ENCODE measurements around the gene GRHL3. TPM values are rescaled to one million over a fixed set of nuclear protein-coding genes. Genes with fewer than 3 reads are reported as not detected.

Gene GRHL3
- total and polyA plus RNA-seq, 10 of the 15 experiments (the other 5 are each of a cell fraction or from before 2014, with no cell fraction given): 0.07 to 0.87 (median 0.34) TPM

- FAIRE-seq (no peak), ATAC-seq (no peak), DNase-seq (ENCODE audit: low read depth, low spot score) (no peak)
- intact Hi-C loops (cut with micrococcal nuclease; ENCODE audit: unreplicated experiment) (no loop called here), in situ Hi-C loops (cut with MboI) (no loop called here)
- peaks cover 11% of the 10 kb centered on the region; the same call in 1 of the 2 replicates for H3K4me1 ChIP-seq (ENCODE audit: control insufficient read depth, insufficient read depth, low read length)
- no peaks in the 10 kb centered on the region for H3K36me3 ChIP-seq (ENCODE audit: control insufficient read depth in 2 of 2, insufficient read depth in 2 of 2, low read length in 1 of 2)
- H3K27ac ChIP-seq (ENCODE audit: control insufficient read depth, insufficient read depth): no peak overlapping the region
- ChIA-PET RAD21 (ENCODE audit: unreplicated experiment) (interaction anchor here (1.1 kb wide), 1 partner anchor 12 kb away, joined by 3 read pairs; no protein-coding TSS in a partner anchor), POLR2A (no interaction called here), CTCF (interaction anchor here (0.9 kb wide), 1 partner anchor 165 kb away, joined by 3 read pairs; no protein-coding TSS in a partner anchor), SMC1A (ENCODE audit: uncharacterized antibody, unreplicated experiment) (interaction anchor here (1.0 kb wide), 1 partner anchor 32 kb away, joined by 4 read pairs; no protein-coding TSS in a partner anchor)
- TF ChIP-seq WRNIP1 (IDR thresholded peaks at IDR 0.05; ENCODE audit: borderline replicate concordance, low read depth, low read length): no peak
- 0 out of 2 replicates have a peak, but pooled peaks have one; percentile 3 for TF ChIP-seq SPI1 (IDR thresholded peaks at IDR 0.05; ENCODE audit: borderline replicate concordance, insufficient read depth, low read depth, low read length)
- H2AFZ ChIP-seq (ENCODE audit: control insufficient read depth, low read depth, low read length): no peak overlapping the region
- no peak overlapping the region for H3K9ac ChIP-seq (ENCODE audit: control insufficient read depth, insufficient read depth, low read length)
- H3K4me3 ChIP-seq: no peak overlapping the region
- WGBS (ENCODE audit: insufficient coverage, insufficient replicate concordance, low lambda C conversion rate, missing lambda C conversion rate): 56% methylated on average over 4 of the region's 4 CpGs
- H4K20me1 ChIP-seq (ENCODE audit: control insufficient read depth, insufficient read depth): no peaks in the 10 kb centered on the region
- no peaks in the 10 kb centered on the region for H3K9me3 ChIP-seq (replicated peaks; ENCODE audit: control insufficient read depth, insufficient read depth, low read length)
- no peaks in the 10 kb centered on the region for H3K27me3 ChIP-seq (replicated peaks in 1 of 2; ENCODE audit: control insufficient read depth in 2 of 2, insufficient read depth in 2 of 2, low read length in 1 of 2)
- H3K4me2 ChIP-seq (ENCODE audit: control insufficient read depth, insufficient read depth): no peak overlapping the region
- no TSS peak for BruUV-seq (replicated peaks)
- H3K79me2 ChIP-seq (ENCODE audit: control insufficient read depth, insufficient read depth, low read length): no peaks in the 10 kb centered on the region
Measured at GRCh38 chr1:24362982-24363614, 43.9 kb downstream of the GRHL3 start.

GRCh38 chr1:24363994-24364393, 44.8 kb downstream of the GRHL3 start:
- FAIRE-seq: no peak
- no TSS peak for BruUV-seq (replicated peaks)
- no peaks in the 10 kb centered on the region for H3K27me3 ChIP-seq (replicated peaks in 1 of 2; ENCODE audit: control insufficient read depth in 2 of 2, insufficient read depth in 2 of 2, low read length in 1 of 2)
- no peak overlapping the region for H3K4me3 ChIP-seq
- H3K4me1 ChIP-seq (ENCODE audit: control insufficient read depth, insufficient read depth, low read length): peaks cover 11% of the 10 kb centered on the region; the same call in 1 of the 2 replicates
- intact Hi-C loops (cut with micrococcal nuclease; ENCODE audit: unreplicated experiment) (no loop called here), in situ Hi-C loops (cut with MboI) (no loop called here)
- H3K36me3 ChIP-seq (ENCODE audit: control insufficient read depth in 2 of 2, insufficient read depth in 2 of 2, low read length in 1 of 2): no peaks in the 10 kb centered on the region
- ChIA-PET RAD21 (ENCODE audit: unreplicated experiment) (no interaction called here), POLR2A (no interaction called here), SMC1A (ENCODE audit: uncharacterized antibody, unreplicated experiment) (no interaction called here), CTCF (interaction anchor here (0.9 kb wide), 1 partner anchor 165 kb away, joined by 3 read pairs; no protein-coding TSS in a partner anchor)
- no peaks in the 10 kb centered on the region for H3K9me3 ChIP-seq (replicated peaks; ENCODE audit: control insufficient read depth, insufficient read depth, low read length)
- no peak overlapping the region for H3K9ac ChIP-seq (ENCODE audit: control insufficient read depth, insufficient read depth, low read length)
- 65% methylated on average over 7 of the region's 7 CpGs for WGBS (ENCODE audit: insufficient coverage, insufficient replicate concordance, low lambda C conversion rate, missing lambda C conversion rate)
- H2AFZ ChIP-seq (ENCODE audit: control insufficient read depth, low read depth, low read length): no peak overlapping the region
- H3K27ac ChIP-seq (ENCODE audit: control insufficient read depth, insufficient read depth): no peak overlapping the region
- ATAC-seq: no peak
- H3K4me2 ChIP-seq (ENCODE audit: control insufficient read depth, insufficient read depth): no peak overlapping the region
- no peaks in the 10 kb centered on the region for H4K20me1 ChIP-seq (ENCODE audit: control insufficient read depth, insufficient read depth)
- no peaks in the 10 kb centered on the region for H3K79me2 ChIP-seq (ENCODE audit: control insufficient read depth, insufficient read depth, low read length)
- DNase-seq (ENCODE audit: low read depth, low spot score): no peak
- TF ChIP-seq KLF5 (IDR thresholded peaks at IDR 0.05; ENCODE audit: partially characterized antibody): no peak
- TF ChIP-seq FOS (IDR thresholded peaks at IDR 0.05; ENCODE audit: borderline replicate concordance, extremely low read depth, insufficient read length): no peak
- no peak for TF ChIP-seq FOXK2 (IDR thresholded peaks at IDR 0.05)
- no peak for TF ChIP-seq EED (IDR thresholded peaks at IDR 0.05; ENCODE audit: low read depth)
- TF ChIP-seq ATF2 (IDR thresholded peaks at IDR 0.05; ENCODE audit: low read length): no peak
- no peak for TF ChIP-seq SKIL (IDR thresholded peaks at IDR 0.05; ENCODE audit: low read depth, poor library complexity, severe bottlenecking)
- no peak for TF ChIP-seq GATAD2B (conservative IDR thresholded peaks at IDR 0.05; ENCODE audit: low read depth)
- TF ChIP-seq NFYA (IDR thresholded peaks at IDR 0.05; ENCODE audit: borderline replicate concordance, low read depth, low read length): no peak
- TF ChIP-seq ATF7 (IDR thresholded peaks at IDR 0.05; ENCODE audit: low read depth): no peak
- no peak for TF ChIP-seq POLR2AphosphoS5 (IDR thresholded peaks at IDR 0.05; ENCODE audit: low read length)
- TF ChIP-seq MXI1 (IDR thresholded peaks at IDR 0.05; ENCODE audit: low read depth, low read length): no peak
- no peak for TF ChIP-seq BHLHE40 (IDR thresholded peaks at IDR 0.05; ENCODE audit: borderline replicate concordance in 1 of 2, low read depth in 2 of 2, low read length in 1 of 2)
